ENCODE results near the gene S100A2.

GRCh38 chr1:153546796-153547559 lies 18.7 kb downstream of the S100A2 start:
- TF ChIP-seq, protein P1, sequence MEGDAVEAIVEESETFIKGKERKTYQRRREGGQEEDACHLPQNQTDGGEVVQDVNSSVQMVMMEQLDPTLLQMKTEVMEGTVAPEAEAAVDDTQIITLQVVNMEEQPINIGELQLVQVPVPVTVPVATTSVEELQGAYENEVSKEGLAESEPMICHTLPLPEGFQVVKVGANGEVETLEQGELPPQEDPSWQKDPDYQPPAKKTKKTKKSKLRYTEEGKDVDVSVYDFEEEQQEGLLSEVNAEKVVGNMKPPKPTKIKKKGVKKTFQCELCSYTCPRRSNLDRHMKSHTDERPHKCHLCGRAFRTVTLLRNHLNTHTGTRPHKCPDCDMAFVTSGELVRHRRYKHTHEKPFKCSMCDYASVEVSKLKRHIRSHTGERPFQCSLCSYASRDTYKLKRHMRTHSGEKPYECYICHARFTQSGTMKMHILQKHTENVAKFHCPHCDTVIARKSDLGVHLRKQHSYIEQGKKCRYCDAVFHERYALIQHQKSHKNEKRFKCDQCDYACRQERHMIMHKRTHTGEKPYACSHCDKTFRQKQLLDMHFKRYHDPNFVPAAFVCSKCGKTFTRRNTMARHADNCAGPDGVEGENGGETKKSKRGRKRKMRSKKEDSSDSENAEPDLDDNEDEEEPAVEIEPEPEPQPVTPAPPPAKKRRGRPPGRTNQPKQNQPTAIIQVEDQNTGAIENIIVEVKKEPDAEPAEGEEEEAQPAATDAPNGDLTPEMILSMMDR (conservative IDR thresholded peaks at IDR 0.05), result no peak
- no peak for TF ChIP-seq EZH2 (IDR thresholded peaks at IDR 0.05; ENCODE audit: low read depth)

All from PC-9 (cell line).